HCT116 (cell line): ENCODE results near the gene BOLL. TPM values are rescaled to one million over a fixed set of nuclear protein-coding genes. Genes with fewer than 3 reads are reported as not detected.

Experiments
- ATAC-seq: fragments of 200-7000 bp; cut with Tn5 transposase; 2 replicates; pipeline ENCODE4 v1.9.1; 2020; ENCODE audit warnings: mild to moderate bottlenecking, moderate library complexity
- BruUV-seq: library from RNA; stranded (reverse); fragments of 400-500 nt; replicated peaks from 2 replicates; lab custom pipeline; 2021; lab: Mats Ljungman, UMichigan
- CTCF ChIA-PET: fragments of 300-600 bp; sonication (Branson Sonifier 250); formaldehyde crosslinking; loops from one replicate; lab custom pipeline; 2021; ENCODE audit warnings: antibody characterized with exemption; lab: Charles Lee
- POLR2A ChIA-PET: fragments of 300-600, 350-600 bp; sonication (Branson Sonifier 250); formaldehyde crosslinking; loops from one replicate; lab custom pipeline; 2021; ENCODE audit warnings: antibody characterized with exemption; lab: Charles Lee
- RAD21 ChIA-PET, 2 experiments: fragments of 300-600 bp; sonication (Branson Sonifier 250); formaldehyde crosslinking; loops; one replicate each; lab custom pipeline; 2023; ENCODE audit warnings: low total read pairs in 2 of 2; ENCODE audit not compliant: uncharacterized antibody in 2 of 2, unreplicated experiment in 2 of 2, low non-redundant PET in 1 of 2; lab: Charles Lee
- DNase-seq: peaks from one replicate; pipeline ENCODE4 v3.0.0-alpha.2; 2010; ENCODE audit warnings: low read depth, low spot score
- H2AFZ ChIP-seq: fragments of 200-600 bp; shearing (Covaris generic), sonication (generic); 2 replicates; pipeline ENCODE4 v1.6.1; 2017; ENCODE audit warnings: low read depth, mixed run types, mixed read lengths, antibody characterized with exemption, low read length; ENCODE audit not compliant: poor library complexity, severe bottlenecking
- H3K27ac ChIP-seq: 2 replicates; pipeline ENCODE4 v1.5.1; 2012; ENCODE audit warnings: low read depth, low read length
- H3K27me3 ChIP-seq: fragments of 200-600 bp; sonication (generic); 2 replicates; pipeline ENCODE4 v1.6.1; 2016; ENCODE audit warnings: mixed run types, low read length, mixed read lengths; ENCODE audit not compliant: insufficient read depth
- H3K36me3 ChIP-seq, 2 experiments: fragments of 200-500 bp in 1 of 2; fragments of 200-600 bp in 1 of 2; sonication (Bioruptor generic) in 1 of 2; sonication (generic) in 1 of 2; 2 replicates each; pipeline versions ENCODE4 v1.5.1 to v1.6.1; 2014 to 2016; ENCODE audit warnings: low read length in 2 of 2, inconsistent platforms in 1 of 2, mixed read lengths in 1 of 2, mixed run types in 1 of 2; ENCODE audit not compliant: insufficient read depth in 2 of 2, control insufficient read depth in 1 of 2
- H3K4me1 ChIP-seq, 2 experiments: fragments of 200-600 bp in 1 of 2; sonication (generic) in 1 of 2; 2 replicates each; pipeline versions ENCODE4 v1.5.1 to v1.6.1; 2012 to 2017; ENCODE audit warnings: low read length in 2 of 2, inconsistent platforms in 1 of 2, mild to moderate bottlenecking in 1 of 2, mixed read lengths in 1 of 2, mixed run types in 1 of 2, moderate library complexity in 1 of 2; ENCODE audit not compliant: insufficient read depth in 2 of 2, control insufficient read depth in 1 of 2
- H3K4me2 ChIP-seq: fragments of 200-600 bp; sonication (generic); 2 replicates; pipeline ENCODE4 v1.6.1; 2017; ENCODE audit warnings: mixed run types, low read length, mixed read lengths
- H3K4me3 ChIP-seq, 2 experiments: fragments of 200-600 bp in 1 of 2; sonication (generic) in 1 of 2; replicated peaks in 1 of 2; 2 replicates each; pipeline ENCODE4 v1.5.1; 2011 to 2016; ENCODE audit warnings: low read length in 2 of 2, control low read depth in 1 of 2, low read depth in 1 of 2, mild to moderate bottlenecking in 1 of 2, mixed read lengths in 1 of 2, mixed run types in 1 of 2
- H3K79me2 ChIP-seq: fragments of 200-600 bp; sonication (generic); 2 replicates; pipeline ENCODE4 v1.6.1; 2017; ENCODE audit warnings: mild to moderate bottlenecking, mixed run types, low read length, moderate library complexity, mixed read lengths; ENCODE audit not compliant: insufficient read depth
- H3K9ac ChIP-seq: fragments of 200-600 bp; sonication (generic); 2 replicates; pipeline ENCODE4 v1.6.1; 2016; ENCODE audit warnings: low read length, mixed read lengths
- H3K9me2 ChIP-seq: fragments of 200-600 bp; sonication (generic), shearing (Covaris generic); 2 replicates; pipeline ENCODE4 v1.6.1; 2017; ENCODE audit warnings: mixed run types, mild to moderate bottlenecking, moderate library complexity; ENCODE audit not compliant: insufficient read depth
- H3K9me3 ChIP-seq, 2 experiments: fragments of 200-500 bp in 1 of 2; fragments of 200-600 bp in 1 of 2; sonication (Bioruptor generic) in 1 of 2; sonication (generic) in 1 of 2; 2 replicates each; pipeline ENCODE4 v1.6.1; 2014 to 2017; ENCODE audit warnings: low read length in 2 of 2, mixed read lengths in 2 of 2, inconsistent platforms in 1 of 2, low read depth in 1 of 2, mild to moderate bottlenecking in 1 of 2, mixed run types in 1 of 2, moderate library complexity in 1 of 2; ENCODE audit not compliant: control insufficient read depth in 1 of 2, insufficient read depth in 1 of 2
- H4K20me1 ChIP-seq: fragments of 200-600 bp; sonication (generic), shearing (Covaris generic); 2 replicates; pipeline ENCODE4 v1.6.1; 2017; ENCODE audit warnings: mixed run types, mild to moderate bottlenecking, moderate library complexity; ENCODE audit not compliant: insufficient read depth
- CBX3 ChIP-seq: IDR thresholded peaks from 2 replicates; pipeline ENCODE4 v1.6.1; 2012; ENCODE audit warnings: low read depth
- CTCF ChIP-seq, 3 experiments: fragments of 200-600 bp in 1 of 3; sonication (generic) in 1 of 3; IDR thresholded peaks in 2 of 3; conservative IDR thresholded peaks in 1 of 3; 2 replicates each; pipeline ENCODE4 v1.5.1; 2012 to 2017; ENCODE audit warnings: low read depth in 2 of 3, low read length in 2 of 3, antibody characterized with exemption in 1 of 3, borderline replicate concordance in 1 of 3, control low read depth in 1 of 3, mild to moderate bottlenecking in 1 of 3, mixed read lengths in 1 of 3, mixed run types in 1 of 3, moderate library complexity in 1 of 3; ENCODE audit not compliant: insufficient read depth in 1 of 3
- EGR1 ChIP-seq: IDR thresholded peaks from 2 replicates; pipeline ENCODE4 v1.6.1; 2012; ENCODE audit warnings: low read depth
- EZH2 ChIP-seq: fragments of 200-600 bp; sonication (generic); IDR thresholded peaks from 2 replicates; pipeline ENCODE4 v1.6.1; 2017; ENCODE audit warnings: antibody characterized with exemption, mixed run types
- EZH2phosphoT487 ChIP-seq: fragments of 200-600 bp; IDR thresholded peaks from 2 replicates; pipeline ENCODE4 v1.6.1; 2018; ENCODE audit warnings: antibody characterized with exemption, borderline replicate concordance
- FOSL1 ChIP-seq: IDR thresholded peaks from 2 replicates; pipeline ENCODE4 v1.6.1; 2012; ENCODE audit warnings: low read depth
- JUND ChIP-seq: IDR thresholded peaks from 2 replicates; pipeline ENCODE4 v1.6.1; 2012
- MAX ChIP-seq: IDR thresholded peaks from 2 replicates; pipeline ENCODE4 v1.6.1; 2012
- POLR2AphosphoS5 ChIP-seq: IDR thresholded peaks from 2 replicates; pipeline ENCODE4 v1.6.1; 2011; ENCODE audit warnings: mild to moderate bottlenecking, low read depth, low read length, moderate library complexity
- RAD21 ChIP-seq: IDR thresholded peaks from 2 replicates; pipeline ENCODE4 v1.6.1; 2012; ENCODE audit warnings: low read depth, mild to moderate bottlenecking
- SIN3A ChIP-seq: IDR thresholded peaks from 2 replicates; pipeline ENCODE4 v1.6.1; 2012; ENCODE audit warnings: low read depth
- SP1 ChIP-seq: IDR thresholded peaks from 2 replicates; pipeline ENCODE4 v1.6.1; 2012; ENCODE audit warnings: low read depth
- TCF7L2 ChIP-seq: IDR thresholded peaks from 2 replicates; pipeline ENCODE4 v1.7.0; 2011; ENCODE audit warnings: borderline replicate concordance, inconsistent platforms; ENCODE audit not compliant: insufficient read depth, insufficient read length; ENCODE audit errors: extremely low read depth
- YY1 ChIP-seq: IDR thresholded peaks from 2 replicates; pipeline ENCODE4 v1.6.1; 2011; ENCODE audit warnings: low read length, low read depth, moderate library complexity, mild to moderate bottlenecking; ENCODE audit not compliant: insufficient replicate concordance; ENCODE audit errors: extremely low read depth
- ZFX ChIP-seq: fragments of 450-650 bp; IDR thresholded peaks from 2 replicates; pipeline ENCODE4 v1.6.1; 2017
- intact Hi-C: fragments of 100-400 bp; cut with micrococcal nuclease; formaldehyde crosslinking; loops from 2 replicates; pipeline ENCODE4 v1.10.0; 2022
- total RNA-seq: library from RNA; stranded (reverse); gene quantifications from one replicate; pipeline ENCODE4 v1.2.1, GENCODE V29; 2021; ENCODE audit not compliant: unreplicated experiment
- TF ChIP-seq, protein P1 (sequence below): IDR thresholded peaks from 2 replicates; pipeline ENCODE4 v1.6.1; 2012

BOLL gene
- total RNA-seq, 1 experiment from 2014 or later = not detected

DNA sequence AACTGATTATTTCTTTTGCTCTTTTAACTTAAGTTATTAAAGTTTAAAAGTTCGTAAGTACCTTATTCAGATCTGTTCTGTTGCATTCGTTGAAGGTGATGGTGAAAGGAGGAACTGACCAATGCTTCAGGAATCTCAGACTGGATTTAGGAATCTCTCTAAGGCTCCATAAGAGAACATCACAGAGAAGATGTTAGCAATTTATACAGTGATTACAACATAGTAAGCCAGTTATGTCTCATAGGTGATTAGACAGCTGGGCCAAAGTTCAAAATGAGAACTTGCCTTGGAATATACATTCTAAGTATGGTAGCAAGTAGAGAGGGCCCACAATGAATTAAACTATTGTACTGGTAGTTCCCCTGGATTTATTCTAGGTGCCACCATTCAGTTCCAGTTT is 76.8 kb downstream of the BOLL start:
- ATAC-seq = no peak
- Histone ChIP-seq H3K27me3 (no peaks in the 10 kb centered on the region), H2AFZ (no peak overlapping the region), H3K4me1 (peaks cover 11 to 19% of the 10 kb centered on the region in 2 experiments; a peak in 3 of 4 replicates), H3K27ac (no peak overlapping the region), H3K36me3 (peaks cover 0 to 12% of the 10 kb centered on the region in 2 experiments; a peak in 1 of 4 replicates), H3K9me3 (no peaks in the 10 kb centered on the region), H3K9me2 (no peaks in the 10 kb centered on the region), H3K9ac (no peak overlapping the region), H3K79me2 (peaks cover 63% of the 10 kb centered on the region), H4K20me1 (peaks cover 14% of the 10 kb centered on the region; the same call in 1 of the 2 replicates), H3K4me3 (no peak overlapping the region), H3K4me2 (no peak overlapping the region)
- CTCF ChIA-PET = no interaction called here
- BruUV-seq = no TSS peak
- POLR2A ChIA-PET = no interaction called here
- intact Hi-C loops = loop anchor here (10.0 kb wide), 2 partner anchors 204 to 586 kb away; partner anchors contain the start of gene HSPE1
- TF ChIP-seq FOSL1 = no peak
- TF ChIP-seq RAD21 = no peak
- no peak for TF ChIP-seq MAX
- no peak for TF ChIP-seq SIN3A
- TF ChIP-seq EGR1 = no peak
- TF ChIP-seq JUND = no peak
- no peak for TF ChIP-seq ZFX
- no peak for TF ChIP-seq YY1
- no peak for TF ChIP-seq SP1
- no peak for TF ChIP-seq TCF7L2
- TF ChIP-seq EZH2 = no peak
- TF ChIP-seq CTCF (IDR thresholded peaks at IDR 0.05 in 2 of 3, conservative IDR thresholded peaks at IDR 0.05 in 1 of 3; ENCODE audit: borderline replicate concordance in 1 of 3, insufficient read depth in 1 of 3, low read depth in 2 of 3, low read length in 2 of 3) = no peak
- TF ChIP-seq EZH2phosphoT487 = no peak
- TF ChIP-seq CBX3 = no peak
- TF ChIP-seq, protein P1, sequence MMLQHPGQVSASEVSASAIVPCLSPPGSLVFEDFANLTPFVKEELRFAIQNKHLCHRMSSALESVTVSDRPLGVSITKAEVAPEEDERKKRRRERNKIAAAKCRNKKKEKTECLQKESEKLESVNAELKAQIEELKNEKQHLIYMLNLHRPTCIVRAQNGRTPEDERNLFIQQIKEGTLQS = no peak
- TF ChIP-seq POLR2AphosphoS5 = no peak
- RAD21 ChIA-PET = no interaction called here
- no peak for DNase-seq
